GM19372 (cell line): Measurements from ENCODE around the gene HECTD4.
"Not testable (repeated sequence)": the region's sequence is repeated elsewhere in the genome, so short reads cannot be mapped to it uniquely, and the experiment has no call there.

Experiments used
- ATAC-seq: cut with Tn5 transposase; IDR thresholded peaks from one replicate; pipeline ENCODE4 v1.9.1; 2021; ENCODE audit warnings: mild to moderate bottlenecking, low read depth, moderate library complexity; ENCODE audit not compliant: unreplicated experiment

Gene HECTD4

GRCh38 chr12:112167031-112167461, 215.2 kb downstream of the HECTD4 start:
- ATAC-seq, result no peak

GRCh38 chr12:112166051-112167015, 215.9 kb downstream of the HECTD4 start:
- ATAC-seq, result no peak

GRCh38 chr12:112165624-112166023, 216.6 kb downstream of the HECTD4 start:
- no peak for ATAC-seq

GRCh38 chr12:112164011-112164660, 218.1 kb downstream of the HECTD4 start:
- ATAC-seq, result no peak

GRCh38 chr12:112163471-112163991, 218.7 kb downstream of the HECTD4 start:
- no peak for ATAC-seq

GRCh38 chr12:112163056-112163455, 219.2 kb downstream of the HECTD4 start:
- ATAC-seq, result no peak

GRCh38 chr12:112162241-112162790, 219.9 kb downstream of the HECTD4 start:
- no peak for ATAC-seq

- no peak for ATAC-seq
Measured at GRCh38 chr12:112161711-112162110, 220.5 kb downstream of the HECTD4 start.

- ATAC-seq, result no peak
Measured at GRCh38 chr12:112160611-112161010, 221.6 kb downstream of the HECTD4 start.

GRCh38 chr12:112159146-112159541, 223.1 kb downstream of the HECTD4 start:
- no peak for ATAC-seq

- not testable (repeated sequence) for ATAC-seq
Measured at GRCh38 chr12:112158461-112159145, 223.6 kb downstream of the HECTD4 start.

- ATAC-seq, result no peak
Measured at GRCh38 chr12:112153893-112154219, 228.4 kb downstream of the HECTD4 start.

GRCh38 chr12:112153181-112153892, 228.9 kb downstream of the HECTD4 start:
- no peak for ATAC-seq

GRCh38 chr12:112151766-112152541, 230.3 kb downstream of the HECTD4 start:
- ATAC-seq, result no peak

- no peak for ATAC-seq
Measured at GRCh38 chr12:112149596-112149995, 232.6 kb downstream of the HECTD4 start.

GRCh38 chr12:112148031-112148513, 234.2 kb downstream of the HECTD4 start:
- ATAC-seq, result no peak

- ATAC-seq, result no peak
Measured at GRCh38 chr12:112146123-112146522, 236.1 kb downstream of the HECTD4 start.

GRCh38 chr12:112140728-112141127, 241.5 kb downstream of the HECTD4 start:
- ATAC-seq, result no peak

- no peak for ATAC-seq
Measured at GRCh38 chr12:112134731-112135130, 247.5 kb downstream of the HECTD4 start.
